Esophagus (tissue), 2 donors: ENCODE data around the gene PPP4C. TPM values are rescaled to one million over a fixed set of nuclear protein-coding genes. Genes with fewer than 3 reads are reported as not detected.

Experiments
- H3K27ac ChIP-seq, 2 donors: one replicate each; pipeline ENCODE4 v1.5.1; 2013; ENCODE audit warnings: low read depth in 2 of 2, mild to moderate bottlenecking in 2 of 2, inconsistent platforms in 1 of 2, low read length in 1 of 2, moderate library complexity in 1 of 2
- H3K27me3 ChIP-seq, 2 donors: one replicate each; pipeline ENCODE4 v1.6.1; 2013; ENCODE audit warnings: low read length in 2 of 2, control low read depth in 1 of 2, mild to moderate bottlenecking in 1 of 2; ENCODE audit not compliant: insufficient read depth in 2 of 2, control insufficient read depth in 1 of 2
- H3K36me3 ChIP-seq, 2 donors: one replicate each; pipeline ENCODE4 v1.6.1; 2013; ENCODE audit warnings: low read length in 1 of 2; ENCODE audit not compliant: control insufficient read depth in 2 of 2, insufficient read depth in 2 of 2
- H3K4me1 ChIP-seq, 2 donors: one replicate each; pipeline ENCODE4 v1.6.1; 2013; ENCODE audit warnings: low read length in 1 of 2; ENCODE audit not compliant: control insufficient read depth in 2 of 2, insufficient read depth in 2 of 2
- H3K4me3 ChIP-seq, 2 donors: one replicate each; pipeline ENCODE4 v1.5.1; 2013; ENCODE audit warnings: low read length in 2 of 2, mild to moderate bottlenecking in 2 of 2, low read depth in 1 of 2, moderate library complexity in 1 of 2
- H3K9me3 ChIP-seq, 2 donors: one replicate each; pipeline ENCODE4 v1.6.1; 2013; ENCODE audit warnings: mild to moderate bottlenecking in 2 of 2, low read depth in 1 of 2, low read length in 1 of 2, moderate library complexity in 1 of 2; ENCODE audit not compliant: control insufficient read depth in 2 of 2, insufficient read depth in 1 of 2
- WGBS, 2 donors: extraction: QIAGEN DNeasy Blood & Tissue Kit; methylation state at CpG; one replicate each; pipeline ENCODE4 v1.1.7; 2013; 5-methylcytosine and 5-hydroxymethylcytosine counted together
- polyA plus RNA-seq, 2 donors: library from polyadenylated mRNA; stranded (reverse); fragments of 200-250 nt; gene quantifications; one replicate each; pipeline ENCODE4 v1.2.3, GENCODE V29; 2013
- donor health status: healthy with polysubstance abuse.
- donor health status: Bipolar disorder and iron deficiency.

PPP4C gene
- polyA plus RNA-seq, 2 donors = 113 TPM

GRCh38 chr16:30065943-30066760 is 9.6 kb upstream of the PPP4C start:
- Histone ChIP-seq H3K4me3 (peak overlapping the region; percentile 92 to 100), H3K27me3 (no peaks in the 10 kb centered on the region), H3K36me3 (peaks cover 26 to 43% of the 10 kb centered on the region in 2 donors), H3K27ac (peak overlapping the region; percentile 97 to 98), H3K4me1 (peaks cover 7 to 27% of the 10 kb centered on the region in 2 donors), H3K9me3 (no peaks in the 10 kb centered on the region)
- whole genome bisulfite sequencing, 2 donors = 1% methylated on average over 40 to 44 of the region's 44 CpGs

GRCh38 chr16:30066761-30067583 is 8.8 kb upstream of the PPP4C start:
- H3K36me3 ChIP-seq = peaks cover 31 to 46% of the 10 kb centered on the region in 2 donors
- peak overlapping the region; percentile 92 to 100 for H3K4me3 ChIP-seq
- 23 to 32% methylated on average over 21 of the region's 21 CpGs for WGBS, 2 donors
- H3K27ac ChIP-seq = peak overlapping the region; percentile 97 to 98
- H3K27me3 ChIP-seq = no peaks in the 10 kb centered on the region
- no peaks in the 10 kb centered on the region for H3K9me3 ChIP-seq
- H3K4me1 ChIP-seq = peaks cover 7 to 27% of the 10 kb centered on the region in 2 donors

GRCh38 chr16:30067584-30067916 is 8.2 kb upstream of the PPP4C start:
- H3K27ac ChIP-seq = peak overlapping the region; percentile 7 to 98
- peaks cover 7 to 27% of the 10 kb centered on the region in 2 donors for H3K4me1 ChIP-seq
- 42 to 55% methylated on average over 6 of the region's 6 CpGs for WGBS, 2 donors
- H3K27me3 ChIP-seq = no peaks in the 10 kb centered on the region
- no peaks in the 10 kb centered on the region for H3K9me3 ChIP-seq
- peaks cover 31 to 47% of the 10 kb centered on the region in 2 donors for H3K36me3 ChIP-seq
- H3K4me3 ChIP-seq = peak overlapping the region; percentile 92 to 100

GRCh38 chr16:30068333-30068732 is 7.5 kb upstream of the PPP4C start:
- Histone ChIP-seq H3K27ac (peak overlapping the region in 1 of 2 donors; percentile 70), H3K4me1 (peaks cover 7 to 27% of the 10 kb centered on the region in 2 donors), H3K4me3 (peak overlapping the region in 1 of 2 donors; percentile 13), H3K36me3 (peaks cover 31 to 49% of the 10 kb centered on the region in 2 donors), H3K27me3 (no peaks in the 10 kb centered on the region), H3K9me3 (no peaks in the 10 kb centered on the region)
- WGBS, 2 donors = 79 to 81% methylated on average over 9 of the region's 9 CpGs

- H3K4me3 ChIP-seq = peak overlapping the region in 1 of 2 donors; percentile 13
- H3K27me3 ChIP-seq = no peaks in the 10 kb centered on the region
- peaks cover 31 to 49% of the 10 kb centered on the region in 2 donors for H3K36me3 ChIP-seq
- no peaks in the 10 kb centered on the region for H3K9me3 ChIP-seq
- H3K27ac ChIP-seq = peak overlapping the region in 1 of 2 donors; percentile 70
- WGBS, 2 donors = 75 to 79% methylated on average over 17 of the region's 17 CpGs
- H3K4me1 ChIP-seq = peaks cover 2 to 20% of the 10 kb centered on the region in 2 donors
Observed at GRCh38 chr16:30068750-30069610, 6.8 kb upstream of the PPP4C start.

- 67 to 69% methylated on average over 31 of the region's 31 CpGs for WGBS, 2 donors
Observed at GRCh38 chr16:30069611-30070462, 6.0 kb upstream of the PPP4C start.

GRCh38 chr16:30070490-30070889 is 5.3 kb upstream of the PPP4C start:
- H3K27ac ChIP-seq = peak overlapping the region; percentile 19 to 64
- H3K36me3 ChIP-seq = peaks cover 31 to 49% of the 10 kb centered on the region in 2 donors
- H3K27me3 ChIP-seq = no peaks in the 10 kb centered on the region
- no peaks in the 10 kb centered on the region for H3K9me3 ChIP-seq
- no peak overlapping the region for H3K4me3 ChIP-seq
- H3K4me1 ChIP-seq = peaks cover 2 to 19% of the 10 kb centered on the region in 2 donors

More at GRCh38 chr16:30069611-30070462, 6.0 kb upstream of the PPP4C start:
- Histone ChIP-seq H3K36me3 (peaks cover 31 to 49% of the 10 kb centered on the region in 2 donors), H3K9me3 (no peaks in the 10 kb centered on the region), H3K4me3 (peak overlapping the region in 1 of 2 donors; percentile 11), H3K4me1 (peaks cover 2 to 19% of the 10 kb centered on the region in 2 donors), H3K27me3 (no peaks in the 10 kb centered on the region), H3K27ac (peak overlapping the region; percentile 35 to 64)

- Histone ChIP-seq H3K27ac (peak overlapping the region; percentile 96), H3K4me3 (peak overlapping the region; percentile 77 to 87), H3K9me3 (no peaks in the 10 kb centered on the region), H3K27me3 (no peaks in the 10 kb centered on the region), H3K36me3 (peaks cover 16 to 34% of the 10 kb centered on the region in 2 donors), H3K4me1 (peaks cover 3 to 8% of the 10 kb centered on the region in 2 donors)
- 1 to 3% methylated on average over 33 of the region's 33 CpGs for WGBS, 2 donors
Observed at GRCh38 chr16:30076276-30076791, 540 bp downstream of the PPP4C start.
